ENCODE data around the gene AIMP2. TPM values are rescaled to one million over a fixed set of nuclear protein-coding genes. Genes with fewer than 3 reads are reported as not detected.

Gene AIMP2
- total and polyA plus RNA-seq, 2 of the 8 experiments (the other 6 are each of a cell fraction or from before 2014, with no cell fraction given) = 85.6 to 99.0 TPM

- H3K9me3 ChIP-seq (ENCODE audit: insufficient read depth in 2 of 2, low read depth in 1 of 2, low read length in 1 of 2) = no peaks in the 10 kb centered on the region
- ChIA-PET POLR2A (ENCODE audit: partially characterized antibody) (interaction anchor here (0.6 to 6.7 kb wide), 10 partner anchors 8 to 208 kb away, joined by 3 to 66 read pairs (median 3); partner anchors contain the start of genes AIMP2 and PMS2), CTCF (ENCODE audit: partially characterized antibody) (interaction anchor here (0.6 to 3.7 kb wide), 20 partner anchors 9 to 312 kb away, joined by 3 to 31 read pairs (median 4); partner anchors contain the start of genes AIMP2 and PMS2)
- peaks cover 23 to 82% (median 61%) of the 10 kb centered on the region in 4 experiments for H3K36me3 ChIP-seq (ENCODE audit: control insufficient read depth in 2 of 4, insufficient read depth in 4 of 4, low read length in 3 of 4)
- no peaks in the 10 kb centered on the region for H3K23me2 ChIP-seq (ENCODE audit: low read depth, low read length)
- no peak overlapping the region for H2BK12ac ChIP-seq (ENCODE audit: low read depth, low read length)
- no peak overlapping the region for H3K23ac ChIP-seq (ENCODE audit: insufficient read length)
- H3K27me3 ChIP-seq (replicated peaks in 1 of 4; ENCODE audit: control insufficient read depth in 3 of 4, extremely low read depth in 1 of 4, insufficient read depth in 3 of 4, low read length in 3 of 4) = no peaks in the 10 kb centered on the region
- no peak overlapping the region for H2BK20ac ChIP-seq (ENCODE audit: low read length)
- H2BK5ac ChIP-seq (ENCODE audit: low read depth, low read length) = no peak overlapping the region
- no peak overlapping the region for H4K91ac ChIP-seq (replicated peaks; ENCODE audit: insufficient read length, low read length)
- no peak overlapping the region for H3K4me2 ChIP-seq (ENCODE audit: insufficient read depth in 1 of 2, low read depth in 2 of 2, low read length in 2 of 2)
- no peak for FAIRE-seq
- H4K8ac ChIP-seq (ENCODE audit: extremely low read depth, insufficient read depth, low read length) = no peak overlapping the region
- H3K18ac ChIP-seq (ENCODE audit: extremely low read depth, low read length) = no peak overlapping the region
- no peak overlapping the region for H3K14ac ChIP-seq (ENCODE audit: insufficient read length)
- H3K79me1 ChIP-seq (ENCODE audit: low read depth, low read length) = no peaks in the 10 kb centered on the region
- DNase-seq (ENCODE audit: low read depth in 1 of 2, low spot score in 2 of 2) = peak; percentile 29 to 75
- no peak overlapping the region for H3K4me3 ChIP-seq (ENCODE audit: extremely low read depth in 1 of 4, insufficient read depth in 2 of 4, low read depth in 3 of 4, low read length in 4 of 4)
- no peak overlapping the region for H3K56ac ChIP-seq (replicated peaks; ENCODE audit: insufficient read length, low read depth, low read length)
- H4K20me1 ChIP-seq (replicated peaks in 1 of 2; ENCODE audit: control insufficient read depth in 1 of 2, insufficient read depth in 2 of 2, low read length in 2 of 2) = peaks cover 7 to 14% of the 10 kb centered on the region in 2 experiments
- no peak overlapping the region for H2AK5ac ChIP-seq (ENCODE audit: low read depth, low read length)
- peak; percentile 61 to 63 for TF ChIP-seq RAD21 (IDR thresholded peaks at IDR 0.05 in 1 of 2, conservative IDR thresholded peaks at IDR 0.05 in 1 of 2; ENCODE audit: low read depth in 2 of 2, low read length in 2 of 2)
- TF ChIP-seq HDAC6 (IDR thresholded peaks at IDR 0.05; ENCODE audit: low read depth, low read length) = no peak
- TF ChIP-seq SIN3A (conservative IDR thresholded peaks at IDR 0.05 in 1 of 2, IDR thresholded peaks at IDR 0.05 in 1 of 2; ENCODE audit: low read depth in 1 of 2, low read length in 2 of 2) = 0 out of 4 replicates have a peak, but pooled peaks of 1 of the 2 experiments have one; percentile 24
- TF ChIP-seq CTCF (IDR thresholded peaks at IDR 0.05; ENCODE audit: control extremely low read depth in 1 of 3, insufficient read depth in 1 of 3, low read depth in 1 of 3, low read length in 3 of 3) = peak; percentile 64 to 69 (median 66)
- no peak for TF ChIP-seq YY1 (IDR thresholded peaks at IDR 0.05; ENCODE audit: low read depth, low read length)
- no peaks in the 10 kb centered on the region for H3K4me1 ChIP-seq (replicated peaks in 1 of 4; ENCODE audit: control insufficient read depth in 3 of 4, insufficient read depth in 4 of 4, low read length in 3 of 4)
- peaks cover 0 to 2% of the 10 kb centered on the region in 2 experiments; a peak in 1 of 4 replicates for H3K79me2 ChIP-seq (ENCODE audit: control insufficient read depth in 1 of 2, insufficient read depth in 2 of 2, low read length in 2 of 2)
- no peak overlapping the region for H3K4ac ChIP-seq (replicated peaks; ENCODE audit: insufficient read length, low read depth, low read length)
- no peak overlapping the region for H2BK120ac ChIP-seq (replicated peaks; ENCODE audit: low read depth, low read length)
- H2AFZ ChIP-seq (ENCODE audit: low read length) = no peak overlapping the region
- H3K9ac ChIP-seq (replicated peaks in 1 of 4; ENCODE audit: extremely low read depth in 1 of 4, low read depth in 3 of 4, low read length in 3 of 4) = no peak overlapping the region
- 89% methylated on average over 21 of the region's 22 CpGs; no CpG with 5 or more reads in 1 of the 2 experiments for WGBS, 2 experiments (ENCODE audit: extremely low coverage in 1 of 2, insufficient coverage in 1 of 2, insufficient read length in 1 of 2, insufficient replicate concordance in 2 of 2, low coverage in 1 of 2, low lambda C conversion rate in 2 of 2, missing lambda C conversion rate in 1 of 2)
- H4K5ac ChIP-seq (ENCODE audit: insufficient read length, low read depth, low read length) = no peak overlapping the region
- H2BK15ac ChIP-seq (ENCODE audit: low read length) = no peak overlapping the region
- no peak overlapping the region for H3K27ac ChIP-seq (ENCODE audit: low read depth, low read length)
Observed at GRCh38 chr7:6026011-6026819, 17.1 kb downstream of the AIMP2 start.

All from H1 (cell line).